Common myeloid progenitor, CD34-positive (primary cell): ENCODE data around the gene RAB28.
"Not testable (repeated sequence)": the region's sequence is repeated elsewhere in the genome, so short reads cannot be mapped to it uniquely, and the experiment has no call there.

Source experiments
- CTCF ChIA-PET: fragments of 350-600 bp; sonication (Branson Sonifier 250); formaldehyde crosslinking; loops from one replicate; lab custom pipeline; 2021; ENCODE audit warnings: antibody characterized with exemption; lab: Charles Lee
- POLR2A ChIA-PET: fragments of 350-600 bp; sonication (Branson Sonifier 250); formaldehyde crosslinking; loops from one replicate; lab custom pipeline; 2021; ENCODE audit warnings: antibody characterized with exemption; lab: Charles Lee
- DNase-seq, 3 donors: peaks; one replicate each; pipeline versions ENCODE4 v3.0.0 to v3.0.0-alpha.2; 2013
- H3K27ac ChIP-seq, 2 experiments: 1 replicate in 1 of 2; 2 replicates in 1 of 2; pipeline ENCODE4 v1.7.0; 2013; ENCODE audit warnings: inconsistent platforms in 2 of 2, low read length in 2 of 2, mild to moderate bottlenecking in 2 of 2, low read depth in 1 of 2, moderate library complexity in 1 of 2; ENCODE audit not compliant: severe bottlenecking in 2 of 2, insufficient read depth in 1 of 2, poor library complexity in 1 of 2
- H3K27me3 ChIP-seq, 5 experiments: replicated peaks in 2 of 5; 1 replicate in 3 of 5; 2 replicates in 2 of 5; pipeline versions ENCODE4 v1.6.1 to v1.7.0; 2013; ENCODE audit warnings: low read length in 4 of 5, mild to moderate bottlenecking in 2 of 5, moderate library complexity in 2 of 5, inconsistent platforms in 1 of 5; ENCODE audit not compliant: insufficient read depth in 5 of 5, control insufficient read depth in 4 of 5
- H3K36me3 ChIP-seq, 4 experiments: 1 replicate in 2 of 4; 2 replicates in 2 of 4; pipeline versions ENCODE4 v1.6.1 to v1.7.0; 2013; ENCODE audit warnings: low read length in 3 of 4, control low read depth in 1 of 4, mild to moderate bottlenecking in 1 of 4; ENCODE audit not compliant: control insufficient read depth in 4 of 4, insufficient read depth in 4 of 4
- H3K4me1 ChIP-seq, 4 experiments: 1 replicate in 3 of 4; 2 replicates in 1 of 4; pipeline versions ENCODE4 v1.6.1 to v1.7.1; 2013; ENCODE audit warnings: low read length in 3 of 4, mild to moderate bottlenecking in 3 of 4, control low read depth in 1 of 4, inconsistent platforms in 1 of 4, moderate library complexity in 1 of 4; ENCODE audit not compliant: control insufficient read depth in 4 of 4, insufficient read depth in 4 of 4; ENCODE audit errors: control extremely low read depth in 1 of 4
- H3K4me3 ChIP-seq, 7 experiments: 1 replicate in 4 of 7; 2 replicates in 3 of 7; pipeline versions ENCODE4 v1.5.1 to v1.7.0; 2013; ENCODE audit warnings: mild to moderate bottlenecking in 7 of 7, low read length in 6 of 7, moderate library complexity in 6 of 7, inconsistent platforms in 2 of 7, low read depth in 2 of 7, control low read depth in 1 of 7; ENCODE audit not compliant: insufficient read depth in 4 of 7, control insufficient read depth in 1 of 7; ENCODE audit errors: extremely low read depth in 1 of 7
- H3K9me3 ChIP-seq, 5 experiments: 1 replicate in 4 of 5; 2 replicates in 1 of 5; pipeline versions ENCODE4 v1.6.1 to v1.7.1; 2013; ENCODE audit warnings: low read length in 4 of 5, mild to moderate bottlenecking in 2 of 5, inconsistent platforms in 1 of 5, low read depth in 1 of 5, moderate library complexity in 1 of 5; ENCODE audit not compliant: control insufficient read depth in 4 of 5, insufficient read depth in 2 of 5; ENCODE audit errors: control extremely low read depth in 1 of 5
- WGBS: methylation state at CpG from one replicate; pipeline ENCODE4 v1.1.5; 2013; ENCODE audit not compliant: insufficient coverage; 5-methylcytosine and 5-hydroxymethylcytosine counted together

RAB28 gene

DNA sequence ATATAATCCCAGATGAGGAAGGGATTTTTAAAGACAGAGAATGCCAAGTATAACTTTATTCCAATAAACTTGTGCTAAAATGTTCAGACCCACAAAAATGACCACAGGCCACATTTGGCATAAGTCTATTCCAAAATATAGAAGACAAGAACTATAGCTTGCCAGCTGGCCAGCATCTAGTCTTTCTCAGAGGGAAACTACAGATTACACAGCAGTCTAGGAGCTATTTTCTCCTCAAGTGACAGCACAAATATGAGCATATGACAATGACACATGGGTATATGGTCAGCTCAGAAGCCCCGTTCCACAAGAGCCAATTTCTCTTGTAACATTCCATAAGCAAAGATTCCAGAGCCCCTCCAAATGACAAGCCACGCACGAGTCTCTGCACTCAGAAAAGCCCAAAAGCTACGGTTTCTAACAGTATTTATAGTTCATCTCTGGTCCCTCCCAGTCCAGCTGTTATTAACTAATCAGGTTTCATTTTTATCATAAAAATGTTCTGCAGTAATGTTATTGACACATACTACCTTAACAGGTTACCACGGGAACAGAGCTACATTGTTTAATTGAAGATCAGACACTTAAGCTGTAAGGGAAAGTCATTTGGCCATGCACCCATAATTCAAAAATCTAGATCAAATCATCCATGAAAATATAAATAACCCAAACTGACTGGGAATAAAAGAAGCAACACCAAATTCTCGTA, 70.3 kb downstream of the RAB28 start:
- H3K27me3 ChIP-seq: no peaks in the 10 kb centered on the region
- no peak overlapping the region for H3K27ac ChIP-seq
- no peaks in the 10 kb centered on the region for H3K36me3 ChIP-seq
- DNase-seq: no peak
- WGBS: no CpG with 5 or more reads among the region's 6 CpGs
- peaks cover 0 to 2% (median 0%) of the 10 kb centered on the region in 4 experiments for H3K4me1 ChIP-seq
- H3K4me3 ChIP-seq: no peak overlapping the region
- H3K9me3 ChIP-seq: peaks cover 0 to 10% (median 2%) of the 10 kb centered on the region in 5 experiments
- CTCF ChIA-PET: no interaction called here
- POLR2A ChIA-PET: no interaction called here

DNA sequence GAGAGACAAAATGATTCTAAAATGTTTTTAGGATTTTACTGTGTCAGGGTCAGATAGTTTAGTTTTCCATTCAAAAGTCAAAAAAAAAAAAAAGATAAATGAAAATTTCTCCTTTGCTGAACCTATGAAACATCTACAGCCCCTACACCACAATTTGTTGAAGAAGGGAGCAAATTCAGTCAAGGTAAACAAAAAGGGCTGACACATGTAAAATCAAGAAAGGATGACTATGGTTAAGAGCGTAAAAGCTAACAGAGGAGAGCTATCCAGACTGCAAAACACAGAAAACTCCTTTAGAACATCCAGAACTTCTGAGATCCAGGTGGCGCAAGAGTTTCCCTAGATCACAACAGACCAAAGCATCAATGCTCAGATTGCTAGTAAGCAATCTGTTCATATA, 72.2 kb downstream of the RAB28 start:
- Histone ChIP-seq H3K4me1 (peaks cover 0 to 2% (median 0%) of the 10 kb centered on the region in 4 experiments), H3K27ac (no peak overlapping the region), H3K4me3 (no peak overlapping the region), H3K9me3 (peaks cover 0 to 4% (median 2%) of the 10 kb centered on the region in 5 experiments), H3K27me3 (no peaks in the 10 kb centered on the region), H3K36me3 (no peaks in the 10 kb centered on the region)
- ChIA-PET CTCF (no interaction called here), POLR2A (no interaction called here)
- DNase-seq: no peak
- WGBS: no CpG with 5 or more reads among the region's 2 CpGs

- Histone ChIP-seq H3K9me3 (peaks cover 0 to 2% (median 0%) of the 10 kb centered on the region in 5 experiments), H3K4me1 (no peaks in the 10 kb centered on the region), H3K4me3 (no peak overlapping the region), H3K27me3 (no peaks in the 10 kb centered on the region), H3K36me3 (no peaks in the 10 kb centered on the region), H3K27ac (no peak overlapping the region)
- no CpG with 5 or more reads among the region's 2 CpGs for WGBS
- ChIA-PET CTCF (no interaction called here), POLR2A (no interaction called here)
- DNase-seq: no peak
Measured at GRCh38 chr4:13409324-13409723, 74.8 kb downstream of the RAB28 start.

DNA sequence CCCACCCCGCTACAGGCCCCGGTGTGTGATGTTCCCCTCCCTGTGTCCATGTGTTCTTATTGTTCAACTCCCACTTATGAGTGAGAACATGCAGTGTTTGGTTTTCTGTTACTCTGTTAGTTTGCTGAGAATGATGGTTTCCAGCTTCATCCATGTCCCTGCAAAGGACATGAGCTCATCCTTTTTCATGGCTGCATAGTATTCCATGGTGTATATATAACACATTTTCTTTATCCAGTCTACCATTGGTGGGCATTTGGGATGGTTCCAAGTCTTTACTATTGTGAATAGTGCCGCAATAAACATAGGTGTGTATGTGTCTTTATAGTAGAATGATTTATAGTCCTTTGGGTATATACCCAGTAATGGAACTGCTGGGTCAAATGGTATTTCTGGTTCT, 78.0 kb downstream of the RAB28 start:
- H3K4me3 ChIP-seq, H3K27ac ChIP-seq, H3K27me3 ChIP-seq, DNase-seq, H3K36me3 ChIP-seq, CTCF ChIA-PET, POLR2A ChIA-PET, H3K9me3 ChIP-seq, H3K4me1 ChIP-seq: not testable (repeated sequence)
- no CpG with 5 or more reads among the region's 3 CpGs for WGBS

DNA sequence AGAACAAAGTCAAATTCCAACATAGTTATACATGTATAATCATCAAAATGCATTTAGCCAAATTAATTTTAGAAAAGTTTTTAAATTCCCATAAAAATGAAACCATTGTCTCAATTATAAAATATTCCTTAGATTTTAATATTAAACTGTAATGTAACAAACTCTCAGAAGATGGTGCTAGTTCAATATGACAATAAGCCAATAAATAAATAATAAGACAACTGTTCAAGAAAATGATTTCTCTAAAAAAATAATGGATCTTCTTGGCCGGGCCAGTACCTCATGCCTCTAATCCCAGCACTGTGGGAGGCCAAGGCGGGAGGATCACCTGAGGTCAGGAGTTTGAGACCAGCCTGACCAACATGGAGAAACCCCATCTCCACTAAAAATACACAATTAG, 80.3 kb downstream of the RAB28 start:
- ChIA-PET CTCF (no interaction called here), POLR2A (no interaction called here)
- WGBS: no CpG with 5 or more reads among the region's 2 CpGs
- Histone ChIP-seq H3K27ac (no peak overlapping the region), H3K36me3 (no peaks in the 10 kb centered on the region), H3K4me1 (no peaks in the 10 kb centered on the region), H3K4me3 (no peak overlapping the region), H3K27me3 (no peaks in the 10 kb centered on the region), H3K9me3 (no peaks in the 10 kb centered on the region)
- DNase-seq: no peak

- WGBS: 94% methylated on average over 1 of the region's 4 CpGs
- POLR2A ChIA-PET: no interaction called here
- no peaks in the 10 kb centered on the region for H3K9me3 ChIP-seq
- no peaks in the 10 kb centered on the region for H3K36me3 ChIP-seq
- no peak overlapping the region for H3K4me3 ChIP-seq
- H3K27me3 ChIP-seq: no peaks in the 10 kb centered on the region
- CTCF ChIA-PET: no interaction called here
- no peaks in the 10 kb centered on the region for H3K4me1 ChIP-seq
- no peak overlapping the region for H3K27ac ChIP-seq
- no peak for DNase-seq
Measured at GRCh38 chr4:13403326-13403725, 80.8 kb downstream of the RAB28 start.

DNA sequence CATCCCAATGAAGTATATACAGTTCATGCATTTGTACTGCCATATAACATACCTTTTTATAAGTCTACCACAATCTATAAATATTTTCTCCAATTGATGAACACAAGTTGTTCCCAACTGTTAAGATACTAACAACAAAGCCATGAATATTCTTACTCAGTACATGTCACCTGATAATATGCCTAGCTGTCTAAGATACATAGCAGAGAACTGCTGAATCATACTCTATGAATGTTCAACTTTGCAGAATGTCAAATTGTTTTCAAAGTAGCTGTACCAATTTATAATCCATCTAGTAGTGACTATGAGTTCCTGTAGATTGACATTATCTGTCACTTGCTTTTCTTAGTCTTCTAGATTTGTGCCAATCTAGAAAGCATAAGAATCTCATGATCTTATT, 84.9 kb downstream of the RAB28 start:
- CTCF ChIA-PET: no interaction called here
- POLR2A ChIA-PET: no interaction called here
- Histone ChIP-seq H3K4me1 (no peaks in the 10 kb centered on the region), H3K9me3 (no peaks in the 10 kb centered on the region), H3K27ac (no peak overlapping the region), H3K36me3 (no peaks in the 10 kb centered on the region), H3K27me3 (no peaks in the 10 kb centered on the region), H3K4me3 (no peak overlapping the region)
- DNase-seq: no peak
